Thoracic aorta (tissue), 2 donors: ENCODE data around the gene ERBB4. TPM values are rescaled to one million over a fixed set of nuclear protein-coding genes. Genes with fewer than 3 reads are reported as not detected.

Experiments
- ATAC-seq: fragments of 150-250 bp; one replicate; pipeline ENCODE4 v1.8.0; 2017; ENCODE audit warnings: low read depth; ENCODE audit not compliant: insufficient number of reproducible peaks, low FRiP score
- DNase-seq: peaks from one replicate; pipeline ENCODE4 v3.0.0-alpha.2; 2020; ENCODE audit warnings: low spot score
- H3K27ac ChIP-seq, 2 donors: fragments of 200-600 bp; sonication (generic); 1 replicate in 1 of 2; 2 replicates in 1 of 2; pipeline ENCODE4 v1.5.1; 2016; ENCODE audit warnings: mild to moderate bottlenecking in 2 of 2, moderate library complexity in 2 of 2
- H3K27me3 ChIP-seq: fragments of 200-600 bp; sonication (generic); replicated peaks from 2 replicates; pipeline ENCODE4 v1.6.0; 2016; ENCODE audit warnings: mild to moderate bottlenecking; ENCODE audit not compliant: insufficient read depth
- H3K36me3 ChIP-seq: fragments of 200-600 bp; sonication (generic); one replicate; pipeline ENCODE4 v1.5.1; 2016
- H3K4me1 ChIP-seq, 2 donors: fragments of 200-600 bp; sonication (generic); 1 replicate in 1 of 2; 2 replicates in 1 of 2; pipeline versions ENCODE4 v1.5.1 to v1.6.0; 2016; ENCODE audit warnings: low read depth in 2 of 2, mild to moderate bottlenecking in 1 of 2; ENCODE audit not compliant: control insufficient read depth in 1 of 2
- H3K4me3 ChIP-seq: fragments of 200-600 bp; sonication (generic); 2 replicates; pipeline ENCODE4 v1.5.1; 2016; ENCODE audit warnings: mild to moderate bottlenecking
- H3K9me3 ChIP-seq: fragments of 200-600 bp; sonication (generic); 2 replicates; pipeline ENCODE4 v1.5.1; 2016
- CTCF ChIP-seq: fragments of 200-600 bp; sonication (generic); IDR thresholded peaks from one replicate; pipeline ENCODE4 v1.5.1; 2019; ENCODE audit warnings: antibody characterized with exemption
- total RNA-seq, 2 donors: library from RNA; depleted of rRNA; stranded (reverse); fragments of >200 nt; gene quantifications; one replicate each; pipeline versions ENCODE4 v1.1.0 to v1.2.3, GENCODE V29; 2016

The ERBB4 gene
- total RNA-seq, 2 donors from 2014 or later: 15.7 to 29.3 TPM

- Histone ChIP-seq H3K4me1 (no peaks in the 10 kb centered on the region), H3K27me3 (no peaks in the 10 kb centered on the region), H3K9me3 (no peaks in the 10 kb centered on the region), H3K27ac (no peak overlapping the region), H3K4me3 (no peak overlapping the region), H3K36me3 (no peaks in the 10 kb centered on the region)
- ATAC-seq (no peak), DNase-seq (no peak)
- TF ChIP-seq CTCF: no peak
Observed at GRCh38 chr2:212124598-212124997, 414.0 kb downstream of the ERBB4 start.

- no peak overlapping the region for H3K27ac ChIP-seq
- ATAC-seq (no peak), DNase-seq (no peak)
- no peaks in the 10 kb centered on the region for H3K4me1 ChIP-seq
- no peaks in the 10 kb centered on the region for H3K27me3 ChIP-seq
- no peak for TF ChIP-seq CTCF
- H3K36me3 ChIP-seq: no peaks in the 10 kb centered on the region
- no peak overlapping the region for H3K4me3 ChIP-seq
- no peaks in the 10 kb centered on the region for H3K9me3 ChIP-seq
Observed at GRCh38 chr2:212119591-212119990, 419.0 kb downstream of the ERBB4 start.

GRCh38 chr2:212117926-212118325 is 420.7 kb downstream of the ERBB4 start:
- Histone ChIP-seq H3K4me1 (no peaks in the 10 kb centered on the region), H3K27me3 (no peaks in the 10 kb centered on the region), H3K4me3 (no peak overlapping the region), H3K9me3 (no peaks in the 10 kb centered on the region), H3K27ac (no peak overlapping the region), H3K36me3 (no peaks in the 10 kb centered on the region)
- DNase-seq (no peak), ATAC-seq (no peak)
- TF ChIP-seq CTCF: no peak

- peaks cover 0 to 2% of the 10 kb centered on the region in 2 donors for H3K4me1 ChIP-seq
- TF ChIP-seq CTCF: no peak
- no peaks in the 10 kb centered on the region for H3K36me3 ChIP-seq
- no peaks in the 10 kb centered on the region for H3K9me3 ChIP-seq
- H3K4me3 ChIP-seq: no peak overlapping the region
- no peaks in the 10 kb centered on the region for H3K27me3 ChIP-seq
- no peak overlapping the region for H3K27ac ChIP-seq
- no peak for ATAC-seq
- DNase-seq: no peak
Observed at GRCh38 chr2:212114489-212114888, 424.1 kb downstream of the ERBB4 start.

GRCh38 chr2:212112401-212112800 is 426.2 kb downstream of the ERBB4 start:
- no peak for ATAC-seq
- H3K27me3 ChIP-seq: no peaks in the 10 kb centered on the region
- no peaks in the 10 kb centered on the region for H3K9me3 ChIP-seq
- no peaks in the 10 kb centered on the region for H3K36me3 ChIP-seq
- no peak overlapping the region for H3K4me3 ChIP-seq
- no peak for DNase-seq
- no peak overlapping the region for H3K27ac ChIP-seq
- H3K4me1 ChIP-seq: peaks cover 0 to 3% of the 10 kb centered on the region in 2 donors
- TF ChIP-seq CTCF: no peak
